GM19023 (cell line): ENCODE measurements around the gene DIP2B.
"Not testable (repeated sequence)": the region's sequence is repeated elsewhere in the genome, so short reads cannot be mapped to it uniquely, and the experiment has no call there.

Experiments used
- ATAC-seq: cut with Tn5 transposase; IDR thresholded peaks from one replicate; pipeline ENCODE4 v1.9.1; 2021; ENCODE audit warnings: mild to moderate bottlenecking, moderate library complexity; ENCODE audit not compliant: unreplicated experiment

DIP2B gene

GRCh38 chr12:50661300-50662115 is 156.7 kb downstream of the DIP2B start:
- peak; percentile 45 for ATAC-seq

GRCh38 chr12:50662116-50662510 is 157.3 kb downstream of the DIP2B start:
- no peak for ATAC-seq

GRCh38 chr12:50665170-50665569 is 160.4 kb downstream of the DIP2B start:
- ATAC-seq: no peak

- ATAC-seq: no peak
Observed at GRCh38 chr12:50665609-50666008, 160.8 kb downstream of the DIP2B start.

GRCh38 chr12:50666023-50666422 is 161.2 kb downstream of the DIP2B start:
- no peak for ATAC-seq

- ATAC-seq: no peak
Observed at GRCh38 chr12:50672158-50672557, 167.4 kb downstream of the DIP2B start.

- no peak for ATAC-seq
Observed at GRCh38 chr12:50676756-50677155, 172.0 kb downstream of the DIP2B start.

GRCh38 chr12:50677858-50678257 is 173.1 kb downstream of the DIP2B start:
- no peak for ATAC-seq

GRCh38 chr12:50678650-50679365 is 174.0 kb downstream of the DIP2B start:
- no peak for ATAC-seq

- no peak for ATAC-seq
Observed at GRCh38 chr12:50679612-50680011, 174.8 kb downstream of the DIP2B start.

- ATAC-seq: not testable (repeated sequence)
Observed at GRCh38 chr12:50681064-50681463, 176.3 kb downstream of the DIP2B start.

GRCh38 chr12:50685641-50686040 is 180.9 kb downstream of the DIP2B start:
- ATAC-seq: no peak

- no peak for ATAC-seq
Observed at GRCh38 chr12:50686406-50686805, 181.6 kb downstream of the DIP2B start.

- no peak for ATAC-seq
Observed at GRCh38 chr12:50686976-50687375, 182.2 kb downstream of the DIP2B start.

- ATAC-seq: no peak
Observed at GRCh38 chr12:50689437-50689836, 184.7 kb downstream of the DIP2B start.

- ATAC-seq: no peak
Observed at GRCh38 chr12:50690925-50691324, 186.1 kb downstream of the DIP2B start.

GRCh38 chr12:50695961-50696360 is 191.2 kb downstream of the DIP2B start:
- ATAC-seq: no peak

- no peak for ATAC-seq
Observed at GRCh38 chr12:50696931-50697330, 192.1 kb downstream of the DIP2B start.

- no peak for ATAC-seq
Observed at GRCh38 chr12:50699154-50699553, 194.4 kb downstream of the DIP2B start.

- ATAC-seq: no peak
Observed at GRCh38 chr12:50699940-50700339, 195.2 kb downstream of the DIP2B start.

GRCh38 chr12:50706606-50707005 is 201.8 kb downstream of the DIP2B start:
- ATAC-seq: no peak

- no peak for ATAC-seq
Observed at GRCh38 chr12:50707396-50707795, 202.6 kb downstream of the DIP2B start.
